ENCODE measurements around the gene STIM1.

DNA sequence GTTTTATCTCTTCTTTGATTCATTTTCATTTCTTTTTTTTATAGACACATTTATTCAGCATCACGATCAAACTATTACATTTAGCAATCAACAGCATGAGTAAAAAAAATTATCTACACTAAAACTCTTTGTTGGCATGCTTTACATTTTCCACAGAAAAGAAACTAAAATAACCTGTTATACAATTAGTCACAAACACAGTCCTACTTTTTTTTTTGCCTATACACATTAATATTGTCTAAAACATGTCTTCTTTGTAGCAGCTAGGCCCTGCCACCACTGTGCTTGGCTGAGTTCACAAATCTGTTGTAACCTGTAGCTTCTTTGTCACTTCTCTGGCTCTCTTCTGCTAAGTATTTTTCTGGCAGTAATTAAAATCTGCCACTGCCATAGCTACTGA lies 117.0 kb downstream of the STIM1 start:
- TF ChIP-seq, protein P1, sequence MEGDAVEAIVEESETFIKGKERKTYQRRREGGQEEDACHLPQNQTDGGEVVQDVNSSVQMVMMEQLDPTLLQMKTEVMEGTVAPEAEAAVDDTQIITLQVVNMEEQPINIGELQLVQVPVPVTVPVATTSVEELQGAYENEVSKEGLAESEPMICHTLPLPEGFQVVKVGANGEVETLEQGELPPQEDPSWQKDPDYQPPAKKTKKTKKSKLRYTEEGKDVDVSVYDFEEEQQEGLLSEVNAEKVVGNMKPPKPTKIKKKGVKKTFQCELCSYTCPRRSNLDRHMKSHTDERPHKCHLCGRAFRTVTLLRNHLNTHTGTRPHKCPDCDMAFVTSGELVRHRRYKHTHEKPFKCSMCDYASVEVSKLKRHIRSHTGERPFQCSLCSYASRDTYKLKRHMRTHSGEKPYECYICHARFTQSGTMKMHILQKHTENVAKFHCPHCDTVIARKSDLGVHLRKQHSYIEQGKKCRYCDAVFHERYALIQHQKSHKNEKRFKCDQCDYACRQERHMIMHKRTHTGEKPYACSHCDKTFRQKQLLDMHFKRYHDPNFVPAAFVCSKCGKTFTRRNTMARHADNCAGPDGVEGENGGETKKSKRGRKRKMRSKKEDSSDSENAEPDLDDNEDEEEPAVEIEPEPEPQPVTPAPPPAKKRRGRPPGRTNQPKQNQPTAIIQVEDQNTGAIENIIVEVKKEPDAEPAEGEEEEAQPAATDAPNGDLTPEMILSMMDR (IDR thresholded peaks at IDR 0.05): no peak
- no peak for TF ChIP-seq POLR2A (IDR thresholded peaks at IDR 0.05)
